GM19395 (cell line): ENCODE data around the gene HDAC5.
A peak's percentile ranks its signal among the peaks of the same experiment; 100 is the strongest.
"Not testable (repeated sequence)": the region's sequence is repeated elsewhere in the genome, so short reads cannot be mapped to it uniquely, and the experiment has no call there.

ENCODE experiments used
- ATAC-seq: cut with Tn5 transposase; IDR thresholded peaks from one replicate; pipeline ENCODE4 v1.9.1; 2021; ENCODE audit warnings: mild to moderate bottlenecking, moderate library complexity; ENCODE audit not compliant: unreplicated experiment

The HDAC5 gene

GRCh38 chr17:44133918-44134476 is 10.6 kb upstream of the HDAC5 start:
- ATAC-seq: no peak

GRCh38 chr17:44132275-44132821 is 8.9 kb upstream of the HDAC5 start:
- no peak for ATAC-seq

GRCh38 chr17:44131372-44131771 is 7.9 kb upstream of the HDAC5 start:
- not testable (repeated sequence) for ATAC-seq

GRCh38 chr17:44130693-44131349 is 7.4 kb upstream of the HDAC5 start:
- ATAC-seq: no peak

- ATAC-seq: no peak
These were observed 4.9 kb upstream of the HDAC5 start for GRCh38 chr17:44128383-44128782.

GRCh38 chr17:44124118-44124438 is 637 bp upstream of the HDAC5 start:
- no peak for ATAC-seq

- peak; percentile 21 for ATAC-seq
These were observed 555 bp downstream of the HDAC5 start for GRCh38 chr17:44122816-44123355.

GRCh38 chr17:44121997-44122815 is 1.2 kb downstream of the HDAC5 start:
- no peak for ATAC-seq

- ATAC-seq: no peak
These were observed 2.4 kb downstream of the HDAC5 start for GRCh38 chr17:44120851-44121605.

GRCh38 chr17:44120281-44120680 is 3.2 kb downstream of the HDAC5 start:
- not testable (repeated sequence) for ATAC-seq

GRCh38 chr17:44119798-44120197 is 3.6 kb downstream of the HDAC5 start:
- no peak for ATAC-seq

- ATAC-seq: no peak
These were observed 4.4 kb downstream of the HDAC5 start for GRCh38 chr17:44119062-44119461.

GRCh38 chr17:44118427-44119050 is 4.9 kb downstream of the HDAC5 start:
- ATAC-seq: no peak

GRCh38 chr17:44117351-44117750 is 6.1 kb downstream of the HDAC5 start:
- ATAC-seq: no peak

GRCh38 chr17:44115585-44116415 is 7.6 kb downstream of the HDAC5 start:
- ATAC-seq: no peak

- ATAC-seq: no peak
These were observed 9.3 kb downstream of the HDAC5 start for GRCh38 chr17:44113868-44114840.

GRCh38 chr17:44113382-44113781 is 10.1 kb downstream of the HDAC5 start:
- no peak for ATAC-seq
